IMR-90 (cell line): Measurements from ENCODE around the gene ATP11A. TPM values are rescaled to one million over a fixed set of nuclear protein-coding genes. Genes with fewer than 3 reads are reported as not detected.

Experiments
- ATAC-seq: fragments of 200-7000 bp; cut with Tn5 transposase; 2 replicates; pipeline ENCODE4 v1.9.1; 2020; ENCODE audit warnings: low read depth, mild to moderate bottlenecking, moderate library complexity
- BruUV-seq: library from RNA; stranded (reverse); fragments of 400-500 nt; replicated peaks from 2 replicates; lab custom pipeline; 2021; lab: Mats Ljungman, UMichigan
- CTCF ChIA-PET: fragments of 300-600 bp; formaldehyde crosslinking; extraction: SDS; loops from one replicate; lab custom pipeline; 2021; ENCODE audit warnings: antibody characterized with exemption; lab: Yijun Ruan, JAX
- POLR2A ChIA-PET: fragments of 300-600 bp; sonication (Branson Sonifier 250); formaldehyde crosslinking; loops from one replicate; lab custom pipeline; 2022; ENCODE audit warnings: antibody characterized with exemption; ENCODE audit not compliant: unreplicated experiment; lab: Charles Lee
- DNase-seq: peaks from one replicate; pipeline ENCODE4 v3.0.0; 2013
- H2AFZ ChIP-seq: replicated peaks from 2 replicates; pipeline ENCODE3; 2013; ENCODE audit warnings: low read length, mild to moderate bottlenecking; ENCODE audit not compliant: poor library complexity
- H2AK5ac ChIP-seq: 2 replicates; pipeline ENCODE4 v1.6.1; 2013; ENCODE audit warnings: low read depth, low read length, inconsistent platforms
- H2AK9ac ChIP-seq: replicated peaks from 2 replicates; pipeline ENCODE3; 2013; ENCODE audit warnings: mild to moderate bottlenecking, low read depth, low read length, moderate library complexity; ENCODE audit not compliant: poor library complexity
- H2BK120ac ChIP-seq: 2 replicates; pipeline ENCODE4 v1.6.1; 2013; ENCODE audit warnings: low read depth, low read length, inconsistent platforms
- H2BK15ac ChIP-seq: 3 replicates; pipeline ENCODE4 v1.6.1; 2013; ENCODE audit warnings: low read depth, low read length, inconsistent platforms
- H2BK20ac ChIP-seq: 2 replicates; pipeline ENCODE4 v1.6.1; 2013; ENCODE audit warnings: low read depth, mild to moderate bottlenecking, inconsistent platforms, low read length, moderate library complexity
- H2BK5ac ChIP-seq: 2 replicates; pipeline ENCODE4 v1.6.1; 2013; ENCODE audit warnings: mild to moderate bottlenecking, low read depth, low read length, inconsistent platforms; ENCODE audit not compliant: poor library complexity, severe bottlenecking
- H3K14ac ChIP-seq: replicated peaks from 2 replicates; pipeline ENCODE4 v1.6.1; 2013; ENCODE audit warnings: low read depth, low read length, inconsistent platforms
- H3K18ac ChIP-seq: 2 replicates; pipeline ENCODE4 v1.6.1; 2013; ENCODE audit warnings: low read depth, low read length, control low read depth
- H3K23ac ChIP-seq: 2 replicates; pipeline ENCODE4 v1.6.1; 2013; ENCODE audit warnings: low read depth, low read length, inconsistent platforms
- H3K27ac ChIP-seq: 2 replicates; pipeline ENCODE4 v1.5.1; 2013; ENCODE audit warnings: mild to moderate bottlenecking, control low read depth, low read length; ENCODE audit not compliant: insufficient read depth
- H3K27me3 ChIP-seq: 2 replicates; pipeline ENCODE4 v1.6.1; 2013; ENCODE audit warnings: low read length; ENCODE audit not compliant: control insufficient read depth, insufficient read depth
- H3K36me3 ChIP-seq: 2 replicates; pipeline ENCODE4 v1.6.1; 2013; ENCODE audit warnings: low read length, mixed read lengths; ENCODE audit not compliant: control insufficient read depth, insufficient read depth
- H3K4ac ChIP-seq: 2 replicates; pipeline ENCODE4 v1.6.1; 2013; ENCODE audit warnings: low read depth, low read length, inconsistent platforms
- H3K4me1 ChIP-seq: 2 replicates; pipeline ENCODE4 v1.6.1; 2013; ENCODE audit warnings: low read length, mixed read lengths; ENCODE audit not compliant: control insufficient read depth, insufficient read depth
- H3K4me2 ChIP-seq: 2 replicates; pipeline ENCODE4 v1.6.1; 2013; ENCODE audit warnings: low read depth, mild to moderate bottlenecking, control low read depth, low read length, moderate library complexity
- H3K4me3 ChIP-seq: 2 replicates; pipeline ENCODE4 v1.5.1; 2013; ENCODE audit warnings: low read depth, mild to moderate bottlenecking, control low read depth, low read length, moderate library complexity; ENCODE audit not compliant: insufficient read depth
- H3K56ac ChIP-seq: 2 replicates; pipeline ENCODE4 v1.6.1; 2013; ENCODE audit warnings: low read length, inconsistent platforms; ENCODE audit not compliant: insufficient read depth; ENCODE audit errors: extremely low read depth
- H3K79me1 ChIP-seq, 2 experiments: 2 replicates each; pipeline ENCODE4 v1.6.1; 2013; ENCODE audit warnings: low read length in 2 of 2, inconsistent platforms in 1 of 2, low read depth in 1 of 2
- H3K9ac ChIP-seq: 2 replicates; pipeline ENCODE4 v1.6.1; 2013; ENCODE audit warnings: low read depth, low read length, control low read depth
- H3K9me1 ChIP-seq: 2 replicates; pipeline ENCODE4 v1.6.1; 2013; ENCODE audit warnings: low read length, inconsistent platforms; ENCODE audit not compliant: insufficient read depth
- H3K9me3 ChIP-seq: 2 replicates; pipeline ENCODE4 v1.6.1; 2013; ENCODE audit warnings: low read length; ENCODE audit not compliant: control insufficient read depth, insufficient read depth
- H4K20me1 ChIP-seq: 2 replicates; pipeline ENCODE4 v1.6.1; 2013; ENCODE audit warnings: low read length, inconsistent platforms; ENCODE audit not compliant: insufficient read depth
- H4K5ac ChIP-seq: 2 replicates; pipeline ENCODE4 v1.6.1; 2013; ENCODE audit warnings: mild to moderate bottlenecking, low read depth, low read length, control low read depth
- H4K8ac ChIP-seq, 2 experiments: 2 replicates each; pipeline ENCODE4 v1.6.1; 2013; ENCODE audit warnings: low read depth in 2 of 2, low read length in 2 of 2, control low read depth in 1 of 2, inconsistent platforms in 1 of 2
- H4K91ac ChIP-seq: 2 replicates; pipeline ENCODE4 v1.6.1; 2013; ENCODE audit warnings: low read depth, low read length, inconsistent platforms; ENCODE audit not compliant: insufficient read depth
- FOS ChIP-seq: fragments of 150-350 bp; IDR thresholded peaks from 2 replicates; pipeline ENCODE4 v1.6.1; 2016; ENCODE audit warnings: low read depth, low read length
- MAFK ChIP-seq: IDR thresholded peaks from 2 replicates; pipeline ENCODE4 v1.6.1; 2012; ENCODE audit warnings: low read depth, low read length, improper control_type of control experiment
- MAZ ChIP-seq: IDR thresholded peaks from 2 replicates; pipeline ENCODE4 v1.6.1; 2012; ENCODE audit warnings: low read depth, mild to moderate bottlenecking, low read length, improper control_type of control experiment, moderate library complexity, borderline replicate concordance
- MXI1 ChIP-seq: IDR thresholded peaks from 2 replicates; pipeline ENCODE4 v1.6.1; 2012; ENCODE audit warnings: low read depth, mild to moderate bottlenecking, low read length, moderate library complexity, borderline replicate concordance
- POLR2A ChIP-seq: IDR thresholded peaks from 2 replicates; pipeline ENCODE4 v1.6.1; 2012; ENCODE audit warnings: mild to moderate bottlenecking, low read depth, low read length
- RCOR1 ChIP-seq: IDR thresholded peaks from 2 replicates; pipeline ENCODE4 v1.6.1; 2012; ENCODE audit warnings: mild to moderate bottlenecking, low read length, improper control_type of control experiment; ENCODE audit not compliant: insufficient replicate concordance
- USF2 ChIP-seq: fragments of 150-350 bp; IDR thresholded peaks from 2 replicates; pipeline ENCODE4 v1.6.1; 2017; ENCODE audit warnings: mild to moderate bottlenecking, antibody characterized with exemption, low read length, low read depth
- WGBS, 2 experiments: methylation state at CpG; one replicate each; pipeline versions ENCODE4 v1.1.5 to v1.1.7; 2013; ENCODE audit warnings: missing lambda C conversion rate in 2 of 2; ENCODE audit not compliant: insufficient read length in 1 of 2; ENCODE audit errors: extremely low coverage in 2 of 2; 5-methylcytosine and 5-hydroxymethylcytosine counted together
- dilution Hi-C: fragments of 300-500 bp; cut with HindIII; formaldehyde crosslinking; loops from one replicate; pipeline ENCODE4 v1.14.3; 2018; ENCODE audit warnings: low sequenced_read_pairs; ENCODE audit not compliant: unreplicated experiment
- in situ Hi-C: fragments of 300-500 bp; cut with MboI; formaldehyde crosslinking; loops from 3 replicates; pipeline ENCODE4 v1.14.3; 2019; ENCODE audit warnings: low sequenced_read_pairs, inconsistent platforms, mixed read lengths
- intact Hi-C: fragments of 100-400 bp; cut with micrococcal nuclease; formaldehyde crosslinking; loops from 2 replicates; pipeline ENCODE4 v1.10.0; 2022
- polyA plus RNA-seq, 3 experiments: library from polyadenylated mRNA; depleted of rRNA; stranded (reverse); fragments of >200 nt; gene quantifications; 2 replicates each; pipeline ENCODE4 v1.2.3, GENCODE V29; 2012; ENCODE audit warnings: low replicate concordance in 1 of 3
- total RNA-seq: library from RNA; depleted of rRNA; stranded (reverse); fragments of >200 nt; gene quantifications from 2 replicates; pipeline ENCODE4 v1.2.3, GENCODE V29; 2012
- TF ChIP-seq, protein P1 (sequence below): fragments of 150-350 bp; IDR thresholded peaks from 2 replicates; pipeline ENCODE4 v1.6.1; 2016; ENCODE audit warnings: low read depth, mild to moderate bottlenecking, low read length, moderate library complexity, borderline replicate concordance

Gene ATP11A
- total and polyA plus RNA-seq, 2 of the 4 experiments (the other 2 are of a cell fraction) = 8.4 to 12.0 TPM

- no peak overlapping the region for H2AFZ ChIP-seq
- no peak overlapping the region for H2AK5ac ChIP-seq
- no peak overlapping the region for H3K56ac ChIP-seq
- WGBS, 2 experiments = 82% methylated on average over 5 of the region's 12 CpGs; no CpG with 5 or more reads in 1 of the 2 experiments
- H3K9me3 ChIP-seq = no peaks in the 10 kb centered on the region
- H3K79me1 ChIP-seq = no peaks in the 10 kb centered on the region
- no peaks in the 10 kb centered on the region; the same call in 1 of the 2 replicates for H3K9me1 ChIP-seq
- BruUV-seq = no TSS peak
- CTCF ChIA-PET = no interaction called here
- no peak overlapping the region for H3K18ac ChIP-seq
- H2BK120ac ChIP-seq = no peak overlapping the region
- no peak overlapping the region for H3K27ac ChIP-seq
- no peak overlapping the region for H4K91ac ChIP-seq
- H2AK9ac ChIP-seq = no peak overlapping the region
- no peak overlapping the region for H2BK20ac ChIP-seq
- H3K23ac ChIP-seq = no peak overlapping the region
- H2BK5ac ChIP-seq = no peak overlapping the region
- no peak overlapping the region for H3K9ac ChIP-seq
- peaks cover 47% of the 10 kb centered on the region for H3K36me3 ChIP-seq
- H3K4me3 ChIP-seq = no peak overlapping the region
- H4K5ac ChIP-seq = no peak overlapping the region
- H3K14ac ChIP-seq = no peak overlapping the region
- intact Hi-C loops = no loop called here
- H3K4me1 ChIP-seq = no peaks in the 10 kb centered on the region
- in situ Hi-C loops = no loop called here
- POLR2A ChIA-PET = no interaction called here
- no peaks in the 10 kb centered on the region for H3K27me3 ChIP-seq
- H3K4me2 ChIP-seq = no peak overlapping the region
- dilution Hi-C loops = no loop called here
- H3K4ac ChIP-seq = no peak overlapping the region
- TF ChIP-seq, protein P1, sequence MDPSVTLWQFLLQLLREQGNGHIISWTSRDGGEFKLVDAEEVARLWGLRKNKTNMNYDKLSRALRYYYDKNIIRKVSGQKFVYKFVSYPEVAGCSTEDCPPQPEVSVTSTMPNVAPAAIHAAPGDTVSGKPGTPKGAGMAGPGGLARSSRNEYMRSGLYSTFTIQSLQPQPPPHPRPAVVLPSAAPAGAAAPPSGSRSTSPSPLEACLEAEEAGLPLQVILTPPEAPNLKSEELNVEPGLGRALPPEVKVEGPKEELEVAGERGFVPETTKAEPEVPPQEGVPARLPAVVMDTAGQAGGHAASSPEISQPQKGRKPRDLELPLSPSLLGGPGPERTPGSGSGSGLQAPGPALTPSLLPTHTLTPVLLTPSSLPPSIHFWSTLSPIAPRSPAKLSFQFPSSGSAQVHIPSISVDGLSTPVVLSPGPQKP = no peak
- TF ChIP-seq MAFK (no peak), MAZ (no peak), USF2 (no peak), FOS (no peak), MXI1 (no peak), POLR2A (no peak), RCOR1 (no peak)
- ATAC-seq (peak; percentile 32), DNase-seq (peak; percentile 61)
- no peaks in the 10 kb centered on the region for H4K20me1 ChIP-seq
- no peak overlapping the region for H2BK15ac ChIP-seq
- no peak overlapping the region for H4K8ac ChIP-seq
These were observed 149.7 kb downstream of the ATP11A start for GRCh38 chr13:112839356-112840105.
